B cell (primary cell): ENCODE measurements around the gene PFKM. TPM values are rescaled to one million over a fixed set of nuclear protein-coding genes. Genes with fewer than 3 reads are reported as not detected.

Source experiments
- ATAC-seq: fragments of 200-7000 bp; cut with Tn5 transposase; one replicate; pipeline ENCODE4 v1.10.0; 2021; ENCODE audit warnings: low read depth, mild to moderate bottlenecking, moderate number of reproducible peaks, moderate library complexity
- CTCF ChIA-PET: fragments of 350-600 bp; sonication (Branson Sonifier 250); formaldehyde crosslinking; loops from one replicate; lab custom pipeline; 2021; ENCODE audit warnings: antibody characterized with exemption, inconsistent platforms; lab: Charles Lee
- POLR2A ChIA-PET: fragments of 350-600 bp; sonication (Branson Sonifier 250); formaldehyde crosslinking; loops from one replicate; lab custom pipeline; 2021; ENCODE audit warnings: antibody characterized with exemption; lab: Charles Lee
- DNase-seq: peaks from one replicate; pipeline ENCODE4 v3.0.0; 2013
- H2AFZ ChIP-seq: 2 replicates; pipeline ENCODE4 v1.6.1; 2012; ENCODE audit warnings: mild to moderate bottlenecking, low read depth, low read length; ENCODE audit not compliant: insufficient read depth, poor library complexity, severe bottlenecking
- H3K27ac ChIP-seq, 2 donors: 1 replicate in 1 of 2; 2 replicates in 1 of 2; pipeline ENCODE4 v1.5.1; 2012 to 2013; ENCODE audit warnings: low read length in 2 of 2, mild to moderate bottlenecking in 2 of 2, moderate library complexity in 1 of 2
- H3K27me3 ChIP-seq, 4 experiments: fragments of 200-600 bp in 1 of 4; sonication (generic) in 1 of 4; replicated peaks in 1 of 4; 1 replicate in 2 of 4; 2 replicates in 2 of 4; pipeline versions ENCODE4 v1.6.1 to v1.7.0; 2013 to 2016; ENCODE audit warnings: low read length in 3 of 4, mild to moderate bottlenecking in 2 of 4, mixed read lengths in 1 of 4, moderate library complexity in 1 of 4; ENCODE audit not compliant: insufficient read depth in 4 of 4, control insufficient read depth in 3 of 4; ENCODE audit errors: control extremely low read depth in 1 of 4
- H3K36me3 ChIP-seq, 2 experiments: replicated peaks in 1 of 2; 1 replicate in 1 of 2; 2 replicates in 1 of 2; pipeline versions ENCODE4 v1.6.1 to v1.7.1; 2013; ENCODE audit warnings: low read length in 1 of 2; ENCODE audit not compliant: insufficient read depth in 2 of 2, control insufficient read depth in 1 of 2; ENCODE audit errors: control extremely low read depth in 1 of 2, extremely low read depth in 1 of 2
- H3K4me1 ChIP-seq, 2 donors: fragments of 200-600 bp in 1 of 2; sonication (generic) in 1 of 2; 1 replicate in 1 of 2; 2 replicates in 1 of 2; pipeline versions ENCODE4 v1.5.1 to v1.6.1; 2013 to 2017; ENCODE audit warnings: low read length in 2 of 2; ENCODE audit not compliant: control insufficient read depth in 2 of 2, insufficient read depth in 2 of 2
- H3K4me2 ChIP-seq: replicated peaks from 2 replicates; pipeline ENCODE3; 2012; ENCODE audit warnings: mild to moderate bottlenecking, low read depth, low read length; ENCODE audit not compliant: poor library complexity, severe bottlenecking
- H3K4me3 ChIP-seq, 5 experiments: fragments of 200-600 bp in 1 of 5; sonication (generic) in 1 of 5; 1 replicate in 3 of 5; 2 replicates in 2 of 5; pipeline versions ENCODE4 v1.5.1 to v1.7.0; 2011 to 2016; ENCODE audit warnings: low read length in 4 of 5, mild to moderate bottlenecking in 4 of 5, low read depth in 2 of 5, control low read depth in 1 of 5, moderate library complexity in 1 of 5; ENCODE audit not compliant: insufficient read depth in 1 of 5; ENCODE audit errors: control extremely low read depth in 1 of 5, extremely low read depth in 1 of 5
- H3K79me2 ChIP-seq: fragments of 200-600 bp; sonication (generic); one replicate; pipeline ENCODE4 v1.6.0; 2016; ENCODE audit warnings: low read length; ENCODE audit not compliant: control insufficient read depth, insufficient read depth
- H3K9ac ChIP-seq: fragments of 200-600 bp; sonication (generic); 2 replicates; pipeline ENCODE4 v1.6.1; 2017; ENCODE audit warnings: mild to moderate bottlenecking, low read length, moderate library complexity
- H3K9me3 ChIP-seq, 3 donors: one replicate each; pipeline versions ENCODE4 v1.6.1 to v1.7.1; 2013; ENCODE audit warnings: low read length in 2 of 3; ENCODE audit not compliant: control insufficient read depth in 2 of 3, insufficient read depth in 1 of 3; ENCODE audit errors: control extremely low read depth in 1 of 3
- H4K20me1 ChIP-seq: 2 replicates; pipeline ENCODE4 v1.6.0; 2012; ENCODE audit warnings: mild to moderate bottlenecking, low read length; ENCODE audit not compliant: insufficient read depth, control insufficient read depth, poor library complexity, severe bottlenecking
- H3K27ac Mint-ChIP-seq: one replicate; pipeline ENCODE4 v1.8.0; 2021; ENCODE audit warnings: mixed read lengths
- H3K27me3 Mint-ChIP-seq: one replicate; pipeline ENCODE4 v1.8.0; 2021; ENCODE audit warnings: mixed read lengths
- H3K4me1 Mint-ChIP-seq: one replicate; pipeline ENCODE4 v1.8.0; 2021; ENCODE audit warnings: mixed read lengths
- H3K4me3 Mint-ChIP-seq: one replicate; pipeline ENCODE4 v1.8.0; 2021; ENCODE audit warnings: mixed read lengths
- H3K9me3 Mint-ChIP-seq: one replicate; pipeline ENCODE4 v1.8.0; 2022; ENCODE audit warnings: mixed read lengths; ENCODE audit not compliant: insufficient read depth
- CTCF ChIP-seq: fragments of 200-600 bp; IDR thresholded peaks from one replicate; pipeline ENCODE4 v1.8.0; 2022; ENCODE audit warnings: antibody characterized with exemption, mild to moderate bottlenecking
- EZH2 ChIP-seq: IDR thresholded peaks from 2 replicates; pipeline ENCODE4 v1.6.1; 2012; ENCODE audit warnings: borderline replicate concordance, low read depth, mild to moderate bottlenecking, moderate library complexity, low read length; ENCODE audit not compliant: insufficient read depth, poor library complexity, severe bottlenecking
- WGBS: methylation state at CpG from one replicate; pipeline ENCODE4 v1.1.5; 2013; ENCODE audit warnings: missing lambda C conversion rate; ENCODE audit not compliant: insufficient coverage; 5-methylcytosine and 5-hydroxymethylcytosine counted together
- intact Hi-C: fragments of 100-400 bp; cut with micrococcal nuclease; formaldehyde crosslinking; loops from one replicate; pipeline ENCODE4 v1.10.0; 2022
- polyA plus RNA-seq: library from polyadenylated mRNA; depleted of rRNA; stranded (reverse); fragments of >200 nt; gene quantifications from 2 replicates; pipeline ENCODE4 v1.2.3, GENCODE V29; 2012
- total RNA-seq, 2 donors: library from RNA; stranded (reverse); fragments of 120-200 nt in 1 of 2; gene quantifications; 1 replicate in 1 of 2; 2 replicates in 1 of 2; pipeline versions ENCODE4 v1.2.3 to v1.2.4, GENCODE V29; 2013 to 2022

PFKM gene
- total and polyA plus RNA-seq, 2 donors (not counting 1 experiment from before 2014, with no cell fraction given): 20.3 to 43.0 TPM

- no peaks in the 10 kb centered on the region for H3K27me3 Mint-ChIP-seq
- H3K4me1 ChIP-seq: no peaks in the 10 kb centered on the region
- ATAC-seq (no peak), DNase-seq (no peak)
- H3K4me2 ChIP-seq: no peak overlapping the region
- H3K9ac ChIP-seq: no peak overlapping the region
- no peak overlapping the region for H3K4me3 ChIP-seq
- POLR2A ChIA-PET: no interaction called here
- no peaks in the 10 kb centered on the region for H3K9me3 ChIP-seq
- 100% methylated on average over 3 of the region's 5 CpGs for WGBS
- H3K27me3 ChIP-seq: no peaks in the 10 kb centered on the region
- CTCF ChIA-PET: no interaction called here
- H3K27ac ChIP-seq: no peak overlapping the region
- H3K79me2 ChIP-seq: no peaks in the 10 kb centered on the region
- peaks cover 9 to 50% of the 10 kb centered on the region in 2 experiments for H3K36me3 ChIP-seq
- no peaks in the 10 kb centered on the region for H3K4me1 Mint-ChIP-seq
- no peaks in the 10 kb centered on the region for H3K9me3 Mint-ChIP-seq
- H4K20me1 ChIP-seq: no peaks in the 10 kb centered on the region
- no peak overlapping the region for H3K4me3 Mint-ChIP-seq
- intact Hi-C loops: no loop called here
- no peak overlapping the region for H3K27ac Mint-ChIP-seq
- TF ChIP-seq EZH2 (no peak), CTCF (no peak)
- no peak overlapping the region for H2AFZ ChIP-seq
These were observed 40.3 kb upstream of the PFKM start for GRCh38 chr12:48078901-48079300.

GRCh38 chr12:48080285-48080684 is 38.9 kb upstream of the PFKM start:
- POLR2A ChIA-PET: no interaction called here
- CTCF ChIA-PET: no interaction called here
- no peak overlapping the region for H3K27ac Mint-ChIP-seq

More at GRCh38 chr12:48080285-48080684, 38.9 kb upstream of the PFKM start:
- Mint-ChIP-seq H3K4me1 (peaks cover 5% of the 10 kb centered on the region), H3K4me3 (no peak overlapping the region), H3K9me3 (no peaks in the 10 kb centered on the region), H3K27me3 (no peaks in the 10 kb centered on the region)
- TF ChIP-seq CTCF: no peak
- TF ChIP-seq EZH2: no peak
- peaks cover 6 to 42% of the 10 kb centered on the region in 2 experiments for H3K36me3 ChIP-seq
- no peak overlapping the region for H3K9ac ChIP-seq
- ATAC-seq: no peak
- intact Hi-C loops: no loop called here
- no peaks in the 10 kb centered on the region for H3K27me3 ChIP-seq
- no peak overlapping the region for H3K27ac ChIP-seq
- no peaks in the 10 kb centered on the region for H4K20me1 ChIP-seq
- DNase-seq: no peak
- H3K4me3 ChIP-seq: no peak overlapping the region
- no CpG with 5 or more reads among the region's 5 CpGs for WGBS
- peaks cover 0 to 8% of the 10 kb centered on the region in 2 donors for H3K4me1 ChIP-seq
- no peak overlapping the region for H2AFZ ChIP-seq
- no peak overlapping the region for H3K4me2 ChIP-seq
- no peaks in the 10 kb centered on the region for H3K79me2 ChIP-seq
- H3K9me3 ChIP-seq: no peaks in the 10 kb centered on the region
